GM11168 (cell line): ENCODE results near the gene AKAP8L.

Source experiments
- in situ Hi-C: fragments of 300-500 bp; cut with MboI; formaldehyde crosslinking; loops from one replicate; pipeline ENCODE4 v1.12.0; 2022; ENCODE audit warnings: low sequenced_read_pairs; ENCODE audit not compliant: unreplicated experiment

The AKAP8L gene

DNA sequence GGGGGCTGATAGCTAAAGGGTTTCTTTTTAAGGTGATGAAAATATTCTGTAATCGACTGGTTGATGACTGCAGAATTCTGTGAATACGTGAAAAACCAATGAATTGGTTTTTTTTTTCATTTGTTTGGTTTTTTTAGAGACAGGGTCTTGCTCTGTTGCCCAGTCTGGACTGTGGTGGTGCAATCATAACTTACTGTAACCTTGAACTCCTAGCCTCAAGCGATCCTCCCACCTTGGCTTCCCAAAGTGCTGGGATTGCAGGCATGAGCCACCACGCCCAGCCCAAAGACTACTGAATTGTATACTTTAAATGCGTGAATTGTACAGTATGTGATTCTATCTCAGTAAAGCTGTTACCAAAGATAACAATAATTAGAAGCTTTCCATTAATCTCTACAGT, 24.4 kb downstream of the AKAP8L start:
- in situ Hi-C loops, result no loop called here

DNA sequence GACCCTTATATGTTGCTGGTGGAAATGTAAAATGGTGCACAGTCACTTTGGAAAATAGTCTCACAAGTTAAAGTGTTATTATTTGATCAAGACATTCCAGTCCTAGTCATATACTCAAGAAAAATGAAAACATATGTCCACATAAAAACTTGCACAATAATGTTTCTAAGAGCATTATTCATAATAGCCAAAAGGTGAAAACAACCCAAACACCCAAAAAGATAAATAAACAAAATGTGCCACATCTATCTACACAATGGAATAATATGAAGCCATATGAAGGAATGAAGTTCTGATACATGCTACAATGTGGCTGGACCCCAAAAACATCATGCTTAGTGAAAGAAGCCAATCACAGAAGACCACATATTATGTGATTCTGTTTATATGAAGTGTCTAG, 24.8 kb downstream of the AKAP8L start:
- in situ Hi-C loops, result no loop called here

DNA sequence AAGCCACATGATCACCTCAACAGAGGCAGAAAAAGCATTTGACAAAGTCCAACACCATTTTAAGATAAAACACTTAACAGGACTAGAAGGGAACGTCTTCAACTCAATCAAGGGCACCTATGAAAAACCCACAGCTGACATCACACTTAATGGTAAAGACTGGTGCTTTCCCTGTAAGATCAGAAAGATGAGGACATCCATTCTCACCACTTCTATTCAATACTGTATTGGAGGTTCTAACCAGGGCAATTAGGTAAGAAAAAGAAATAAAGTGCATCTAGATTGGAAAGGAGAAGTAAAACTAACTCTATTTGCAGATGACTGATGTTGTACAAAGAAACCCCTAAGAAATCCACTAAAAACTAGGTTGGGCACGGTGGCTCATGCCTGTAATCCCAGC, 28.0 kb downstream of the AKAP8L start:
- in situ Hi-C loops, result no loop called here

DNA sequence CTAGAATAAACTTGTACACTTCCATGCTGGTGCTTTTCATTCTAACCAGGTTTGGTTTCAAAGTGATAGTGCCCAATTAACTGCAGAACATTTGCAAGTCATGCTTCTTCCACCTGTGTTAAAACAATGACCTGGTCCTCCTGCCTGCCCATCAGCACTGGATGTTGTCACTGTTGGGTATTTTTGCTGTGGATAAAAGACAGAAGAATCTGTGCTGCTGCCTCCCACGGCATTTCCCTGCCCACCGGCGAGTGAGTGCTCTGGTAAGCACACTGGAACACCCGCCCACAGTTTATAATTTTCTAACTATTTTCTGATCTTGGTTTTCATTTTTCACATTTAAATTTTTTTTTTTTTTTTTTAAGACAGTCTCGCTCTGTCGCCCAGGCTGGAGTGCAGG, 36.9 kb downstream of the AKAP8L start:
- in situ Hi-C loops, result no loop called here

DNA sequence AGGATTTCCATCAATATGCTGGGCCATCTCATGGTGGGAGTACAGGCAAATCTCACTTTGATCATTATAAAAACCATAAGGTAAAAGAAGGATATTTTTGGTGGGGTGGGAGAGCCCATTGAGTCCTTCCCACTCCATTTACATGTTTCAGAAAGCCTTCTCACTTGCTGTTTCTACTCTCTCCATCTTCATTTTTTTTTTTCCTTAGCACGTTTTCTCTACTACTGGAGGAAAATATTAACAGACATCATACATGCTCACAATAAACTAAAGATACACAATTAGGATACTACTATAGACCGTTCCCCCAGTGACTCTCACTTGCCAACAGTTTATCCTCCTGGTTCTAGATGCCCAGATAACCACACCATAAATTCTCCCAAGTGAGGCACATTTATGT, 37.4 kb downstream of the AKAP8L start:
- in situ Hi-C loops, result no loop called here

DNA sequence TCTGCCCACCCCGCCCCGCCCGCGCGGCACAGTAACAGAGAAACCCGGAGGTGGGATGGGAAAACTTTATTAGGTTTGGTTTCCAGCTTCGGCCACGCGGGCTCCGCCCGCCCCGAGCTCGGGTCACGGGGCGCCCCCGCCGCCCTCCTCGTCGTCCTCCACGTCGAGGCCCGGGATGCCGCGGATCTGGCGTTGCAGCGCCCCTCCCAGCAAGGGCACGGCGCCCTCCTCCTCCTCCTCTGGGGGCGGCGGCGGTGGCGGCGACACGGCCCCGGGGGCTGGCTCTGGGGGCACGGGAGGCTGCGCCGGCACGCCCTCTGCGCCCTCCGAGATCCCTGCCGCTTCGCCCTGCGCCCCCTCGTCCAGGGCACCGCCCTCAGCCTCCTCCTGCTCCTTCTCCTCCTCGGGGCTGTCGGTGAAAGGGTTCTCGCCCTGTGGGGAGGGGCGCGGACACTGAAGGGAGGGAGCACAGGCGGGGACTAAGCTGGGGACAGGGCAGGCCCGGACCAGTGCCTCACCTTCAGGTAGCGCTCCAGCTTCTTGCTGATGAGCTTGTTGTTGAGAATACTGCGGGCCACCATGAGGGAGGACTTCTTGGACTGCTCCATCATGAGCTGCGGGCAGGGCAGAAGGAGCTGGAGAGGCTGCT, 38.7 kb downstream of the AKAP8L start:
- in situ Hi-C loops, result no loop called here

DNA sequence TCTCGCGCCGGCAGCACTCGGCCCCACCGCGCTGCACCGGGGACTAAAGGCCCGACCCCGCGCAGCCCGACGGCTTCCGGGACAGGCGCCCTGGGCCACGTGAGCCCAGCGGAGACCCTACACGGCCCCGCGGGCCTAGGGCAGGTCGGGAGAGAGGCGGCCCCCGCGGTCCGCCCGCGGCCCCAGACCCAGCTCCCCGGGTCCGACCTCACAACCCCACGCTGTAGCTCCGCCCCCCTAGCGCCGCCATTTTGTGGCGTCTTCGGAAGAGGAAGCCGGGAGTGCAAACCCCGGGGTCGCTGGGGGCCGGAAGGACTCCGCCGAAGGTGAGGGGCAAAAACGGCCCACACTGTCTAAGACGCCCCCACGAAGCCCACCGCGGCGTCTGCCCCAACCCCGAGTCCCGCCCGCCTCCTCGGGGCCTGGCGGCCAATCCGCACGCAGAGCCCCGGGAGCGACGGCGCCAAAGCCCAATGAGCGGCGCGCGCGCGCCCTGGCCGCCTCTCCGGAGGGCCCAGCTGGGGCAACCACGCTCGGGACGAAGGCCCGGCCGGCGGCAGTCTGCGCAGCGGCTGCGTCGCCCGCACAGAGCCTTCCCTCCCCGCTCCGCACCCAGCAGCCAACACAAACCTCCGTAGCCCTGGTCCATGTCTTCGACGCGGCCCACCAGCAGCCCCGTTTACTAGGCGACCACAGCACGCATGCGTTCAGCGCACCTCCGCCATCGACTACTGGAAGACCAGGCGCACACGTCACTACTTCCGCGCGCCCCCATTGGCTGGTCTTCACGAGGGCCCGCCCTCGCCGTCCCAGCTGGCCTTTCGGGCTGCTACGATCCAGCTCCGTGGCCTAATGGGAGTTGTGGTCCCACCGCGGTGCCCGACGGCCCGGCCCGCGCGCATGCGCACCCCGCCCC, 39.4 kb downstream of the AKAP8L start, which contains the start of gene AKAP8:
AKAP8 (minus strand) TSS at position 705 of the 916 bp plus-strand sequence; CDS start at position 649, 56 bp downstream.
- in situ Hi-C loops, result no loop called here

DNA sequence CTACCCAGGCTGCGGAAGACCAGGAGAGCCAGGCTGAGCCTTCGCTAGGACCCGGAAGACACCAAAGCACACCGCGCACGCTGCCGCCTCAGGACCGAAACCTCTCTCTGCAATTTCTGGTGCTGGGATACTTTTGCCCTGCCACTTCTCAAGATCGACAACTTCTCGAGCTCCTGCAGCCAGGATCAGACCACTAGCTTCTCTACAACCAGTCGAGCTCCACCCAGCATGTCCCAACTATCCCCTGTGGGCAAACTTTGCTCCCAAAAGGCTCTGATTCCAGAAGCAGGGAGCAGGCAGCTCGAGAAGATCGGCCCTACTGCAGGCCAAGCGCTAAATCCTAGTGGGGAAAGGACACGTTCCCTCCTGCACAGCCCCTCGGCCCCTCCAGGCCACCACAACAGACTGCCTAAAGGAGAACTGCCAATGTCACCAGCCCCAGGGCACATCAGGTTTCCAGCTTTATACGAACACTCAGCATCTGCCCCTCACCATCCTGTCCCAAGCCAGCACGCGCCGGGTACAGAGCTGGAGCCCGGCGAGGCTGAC, 40.2 kb downstream of the AKAP8L start:
- in situ Hi-C loops, result no loop called here

DNA sequence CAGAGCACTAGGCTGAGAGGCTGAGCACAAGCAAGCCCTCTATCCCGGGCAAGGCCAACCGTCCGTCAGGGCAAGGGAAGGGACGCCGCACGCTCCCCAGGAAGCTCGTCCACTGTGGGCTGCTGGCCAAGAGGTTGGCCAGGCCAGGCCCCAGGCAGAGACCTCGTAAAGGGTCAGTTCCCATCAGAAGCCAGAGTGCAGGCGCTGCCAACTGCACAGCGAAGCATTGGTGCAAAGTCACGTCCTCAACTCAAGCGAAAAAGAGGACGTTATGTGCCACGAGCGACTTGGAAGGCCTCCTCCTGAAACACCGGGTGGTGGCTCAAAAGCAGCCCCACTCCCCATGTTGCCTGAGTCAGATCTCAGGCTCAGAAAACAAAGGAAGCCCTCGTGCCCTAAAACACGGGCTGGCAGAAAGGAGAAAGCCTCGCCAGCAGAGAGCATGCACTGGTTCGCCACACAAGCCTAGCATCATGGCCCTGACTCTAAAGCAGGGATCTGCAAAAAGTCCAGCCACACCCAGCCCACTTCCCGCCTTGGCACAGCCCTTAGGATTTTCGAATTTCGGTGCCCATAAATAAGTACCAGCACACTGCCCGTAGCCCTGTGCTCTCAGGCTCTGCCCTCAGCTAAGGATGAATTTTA, 43.9 kb downstream of the AKAP8L start:
- in situ Hi-C loops, result no loop called here

DNA sequence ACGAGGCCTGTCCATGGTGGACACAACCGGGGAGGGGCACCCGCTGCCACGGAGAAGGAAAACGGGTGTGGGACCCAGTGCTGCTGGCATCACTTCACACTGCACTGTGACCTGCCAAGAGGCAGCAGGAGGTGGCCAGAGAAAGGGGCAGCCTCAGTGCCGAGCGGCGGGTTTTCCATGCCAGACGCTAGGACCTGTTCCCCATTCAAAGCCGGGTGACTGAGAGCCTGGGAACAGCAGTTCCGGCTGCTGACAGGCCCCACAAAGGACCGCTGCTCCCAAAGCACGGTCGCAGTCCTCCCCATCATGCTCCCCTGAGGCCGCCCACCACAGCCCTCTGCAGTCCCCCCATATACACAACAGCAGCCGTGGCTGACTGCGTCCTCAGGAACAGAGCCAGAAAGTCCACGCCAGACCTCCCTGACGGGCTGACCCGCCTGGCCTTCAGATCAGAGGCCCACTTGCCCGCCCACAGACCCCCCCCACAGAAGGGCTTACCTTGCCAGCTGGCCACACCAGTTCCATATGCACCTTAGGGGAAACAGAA, 44.6 kb downstream of the AKAP8L start:
- in situ Hi-C loops, result no loop called here

DNA sequence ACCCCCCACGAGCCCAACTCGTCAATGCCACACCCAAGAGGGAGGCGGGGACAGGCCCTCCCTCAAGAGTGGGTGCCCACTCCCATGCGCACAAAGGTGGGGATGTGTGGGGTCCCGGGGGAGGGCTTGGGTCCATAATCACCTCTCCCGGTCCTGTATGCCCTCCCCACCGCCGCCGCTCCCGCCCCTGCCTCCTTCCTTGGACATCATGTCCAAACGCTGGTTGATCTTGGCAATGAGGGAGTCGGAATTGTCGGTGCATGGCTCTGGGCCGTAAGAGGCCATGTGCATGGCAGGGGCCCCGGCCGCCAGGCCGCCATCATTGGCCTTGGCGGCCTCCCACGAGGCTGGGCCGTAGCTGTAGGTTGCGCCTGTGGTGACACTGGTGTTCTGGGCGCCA, 45.1 kb downstream of the AKAP8L start:
- in situ Hi-C loops, result no loop called here

DNA sequence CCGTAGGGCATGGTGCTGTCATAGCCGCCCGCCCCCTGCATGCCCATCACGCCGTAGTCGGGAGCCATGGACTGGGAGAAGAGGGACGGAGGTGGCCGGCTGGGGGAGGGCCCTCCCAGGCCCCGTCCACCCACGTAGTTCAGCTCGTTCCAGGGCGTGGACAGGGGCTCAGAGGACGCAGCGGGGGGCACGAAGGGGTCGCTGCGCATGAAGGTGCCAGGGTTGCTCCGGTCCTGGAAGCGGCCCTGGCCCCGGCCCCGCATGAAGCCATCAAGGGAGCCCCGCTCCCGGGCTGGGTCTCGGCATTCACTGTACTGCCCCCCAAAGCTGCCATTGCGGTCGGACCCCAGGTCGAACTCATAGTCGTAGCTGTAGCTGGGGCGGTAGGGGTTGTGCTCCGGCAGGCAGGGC, 45.9 kb downstream of the AKAP8L start:
- in situ Hi-C loops, result no loop called here

DNA sequence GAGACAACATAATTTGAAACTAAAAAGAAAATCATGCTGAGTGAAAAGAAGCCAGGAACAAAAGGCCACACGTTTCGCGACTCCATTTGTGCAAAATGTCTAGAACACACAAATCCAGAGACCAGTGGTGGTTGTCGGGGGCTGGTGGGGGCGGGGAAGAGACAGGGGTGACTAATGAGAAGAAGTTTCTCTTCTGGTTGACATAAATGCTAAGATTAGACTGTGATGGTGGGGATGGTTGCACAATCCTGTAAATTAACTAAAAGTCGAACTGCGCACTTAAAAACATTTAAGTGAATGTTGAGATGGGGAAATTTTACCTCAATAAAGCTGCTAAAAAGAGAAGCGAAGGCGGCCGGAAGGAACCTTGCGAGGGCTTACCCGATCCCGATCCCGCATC, 46.3 kb downstream of the AKAP8L start:
- in situ Hi-C loops, result no loop called here

DNA sequence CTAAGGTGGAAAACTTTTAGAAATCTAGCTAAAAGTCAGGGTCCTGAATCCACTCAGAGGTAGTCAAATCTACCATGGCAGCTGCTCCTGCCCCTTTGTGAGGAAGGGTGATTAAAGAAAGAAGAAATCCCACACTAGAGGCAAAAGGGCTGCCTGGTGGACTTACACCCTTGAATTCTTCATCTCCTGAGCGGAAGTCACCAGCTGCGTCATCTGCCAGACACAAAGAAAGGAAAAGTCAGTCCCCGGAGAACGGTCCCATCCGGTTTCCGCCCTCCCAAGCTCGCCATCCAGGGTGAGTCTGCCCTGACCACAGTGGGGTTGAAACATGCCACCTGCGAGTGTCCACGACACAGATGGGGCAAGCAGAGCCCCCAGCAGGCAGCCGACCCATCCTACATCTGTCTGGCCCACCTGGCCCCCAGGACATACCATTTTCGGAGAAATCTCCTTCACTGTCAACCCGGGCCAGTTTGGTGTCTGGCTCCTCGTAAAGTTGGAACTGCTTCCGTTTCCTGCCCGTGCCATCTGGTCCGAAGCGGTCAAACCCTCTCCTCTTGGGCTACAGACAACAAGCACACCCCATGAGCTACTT, 46.9 kb downstream of the AKAP8L start:
- in situ Hi-C loops, result no loop called here

DNA sequence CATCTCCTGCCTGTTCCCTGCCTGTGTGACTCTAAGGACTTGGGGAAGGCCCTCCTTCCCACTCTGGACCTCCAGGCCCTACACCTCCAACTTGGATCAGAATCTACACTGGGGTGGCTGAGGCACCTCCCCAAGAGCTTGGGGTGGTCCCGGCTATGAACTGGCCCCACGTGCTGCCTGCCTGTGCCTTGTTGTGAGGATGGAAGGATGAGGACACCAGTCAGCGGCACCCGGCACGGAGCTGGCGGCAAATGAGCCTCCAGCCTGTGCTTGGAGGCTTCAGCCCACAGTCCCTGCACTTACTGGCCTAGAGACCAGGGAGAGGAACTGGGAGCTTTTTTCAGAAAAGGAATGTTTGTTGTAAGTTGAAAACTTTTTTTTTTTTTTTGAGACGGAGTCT, 47.7 kb downstream of the AKAP8L start:
- in situ Hi-C loops, result no loop called here

DNA sequence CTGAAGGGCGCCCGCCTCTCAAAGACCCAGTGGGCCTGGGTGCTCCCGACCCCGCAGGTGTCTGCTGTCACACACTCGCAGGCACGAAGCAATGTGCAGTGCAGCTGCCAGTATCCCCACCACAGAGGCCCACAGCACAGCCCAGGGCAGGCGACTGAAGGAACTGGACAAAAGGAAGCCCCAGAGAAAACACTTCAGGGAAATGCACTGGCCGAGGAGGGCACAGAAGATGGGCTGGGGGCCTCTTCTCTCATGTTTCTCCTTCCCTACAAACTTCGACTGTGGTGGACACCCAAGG, 49.2 kb downstream of the AKAP8L start:
- in situ Hi-C loops, result no loop called here

DNA sequence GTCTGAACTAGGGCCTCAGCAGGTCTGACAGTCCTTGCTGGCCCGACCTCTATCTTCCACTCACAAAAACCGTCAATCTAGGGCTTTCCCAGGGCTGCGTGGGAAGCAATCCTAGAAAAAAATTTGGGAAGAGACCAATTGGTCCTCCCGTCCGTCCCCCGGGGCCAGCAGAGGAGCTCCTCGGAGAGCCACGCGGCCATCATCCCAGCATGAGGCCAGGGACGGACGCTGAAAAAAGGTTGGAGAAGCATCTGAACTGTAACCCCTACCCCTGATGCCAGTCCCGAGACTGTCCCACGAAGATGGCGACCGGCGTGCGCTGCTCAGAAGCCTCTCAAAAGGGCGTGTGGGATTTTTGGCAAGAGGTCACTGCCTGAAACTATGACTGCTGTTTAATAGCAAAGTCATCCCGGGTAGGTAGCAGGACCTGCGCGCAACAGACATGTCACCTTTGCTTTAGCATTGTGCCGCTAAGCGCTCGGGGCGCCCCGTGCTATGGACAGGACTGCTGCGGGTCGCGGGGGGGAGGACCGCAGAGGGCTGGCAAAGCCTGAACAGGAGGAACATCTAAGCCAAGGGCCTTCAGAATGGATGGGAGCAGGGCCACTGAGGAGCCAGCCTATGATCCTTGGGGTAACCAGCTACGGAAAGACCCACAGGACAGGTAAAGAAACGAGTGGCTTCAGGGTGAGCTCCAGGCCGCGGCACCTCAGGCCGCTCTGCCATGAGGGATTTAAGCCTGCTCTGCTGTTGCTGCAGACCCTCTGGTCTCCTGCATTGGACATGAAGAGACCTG, 49.8 kb downstream of the AKAP8L start:
- in situ Hi-C loops, result no loop called here

DNA sequence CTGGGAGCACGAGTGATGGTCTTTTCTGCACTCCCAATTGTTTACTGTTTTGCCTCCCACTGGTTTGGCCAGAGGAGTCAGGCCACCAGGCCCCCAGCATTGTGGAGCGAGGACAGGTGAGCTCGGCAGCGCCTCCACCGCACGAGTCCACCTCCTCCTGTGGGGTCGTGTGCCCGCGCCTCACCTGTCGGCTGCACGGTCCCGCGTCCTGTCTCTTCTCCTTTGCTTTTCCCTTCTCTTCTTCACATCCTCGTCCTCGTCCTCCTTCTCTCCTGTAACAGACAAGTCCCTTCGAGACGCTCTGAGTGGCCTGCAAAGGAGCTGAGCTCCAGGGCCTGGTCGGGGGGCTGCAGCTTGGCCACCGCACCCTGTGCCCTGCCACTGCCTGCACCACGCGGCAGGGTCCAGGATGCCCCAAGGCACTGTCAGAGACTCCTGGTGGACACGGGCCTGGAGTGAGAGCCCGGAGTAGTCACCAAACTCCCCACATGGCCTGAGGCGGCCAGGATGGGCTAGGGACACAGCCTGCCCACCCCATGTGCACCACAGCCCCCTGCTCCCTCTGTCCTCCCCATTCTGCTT, 50.6 kb downstream of the AKAP8L start:
- in situ Hi-C loops, result no loop called here

DNA sequence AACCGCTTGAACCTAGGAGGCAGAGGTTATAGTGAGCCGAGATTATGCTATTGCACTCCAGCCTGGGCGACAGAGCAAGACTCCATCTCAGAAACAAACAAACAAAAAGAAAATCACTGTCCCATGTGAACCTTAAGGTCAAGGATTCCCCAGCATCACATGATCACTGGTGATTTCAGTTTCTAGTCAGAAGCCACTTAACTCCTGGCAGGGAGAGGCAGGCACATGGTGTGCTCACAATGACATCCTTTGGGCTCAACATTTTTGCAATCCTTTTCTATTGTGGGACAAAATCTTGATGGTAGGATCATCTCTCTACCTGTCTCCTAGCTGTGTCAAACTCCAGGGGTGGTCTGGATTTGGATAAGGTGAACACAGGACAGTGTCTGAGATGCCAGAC, 51.3 kb downstream of the AKAP8L start:
- in situ Hi-C loops, result no loop called here
